Activated CD4-positive, CD25-positive, alpha-beta regulatory T cell treated with anti-CD3 and anti-CD28 coated beads, Interleukin-2, amount 50 U/mL, for 24 hours (primary cell): Measurements from ENCODE around the gene PCDHGC5.

Experiments
- ATAC-seq, 2 donors: fragments of 150-1000 bp; cut with Tn5 transposase; one replicate each; pipeline ENCODE4 v1.10.0; 2021; ENCODE audit warnings: mild to moderate bottlenecking in 1 of 2, moderate library complexity in 1 of 2

PCDHGC5 gene

GRCh38 chr5:141488591-141489561 is at the start of gene PCDHGC5:
TSS of gene PCDHGC5 (plus strand) at chr5:141489081. CDS start at chr5:141489241, 160 bp downstream.
- no peak for ATAC-seq

- no peak for ATAC-seq
Observed at GRCh38 chr5:141439411-141440141, 49.3 kb upstream of the PCDHGC5 start.

GRCh38 chr5:141440341-141440740 is 48.5 kb upstream of the PCDHGC5 start:
- no peak for ATAC-seq

- no peak for ATAC-seq
Observed at GRCh38 chr5:141441571-141442170, 47.2 kb upstream of the PCDHGC5 start.

GRCh38 chr5:141465351-141465750 is 23.5 kb upstream of the PCDHGC5 start:
- ATAC-seq = no peak

GRCh38 chr5:141475625-141476131 is 13.2 kb upstream of the PCDHGC5 start, which contains the start of gene PCDHGC3:
TSS of gene PCDHGC3 (plus strand) at chr5:141475966. CDS start at chr5:141476117, 151 bp downstream.
- ATAC-seq = peak; percentile 82 to 87

- no peak for ATAC-seq
Observed at GRCh38 chr5:141476132-141476911, 12.6 kb upstream of the PCDHGC5 start.

GRCh38 chr5:141477044-141477575 is 11.8 kb upstream of the PCDHGC5 start:
- no peak for ATAC-seq

- no peak for ATAC-seq
Observed at GRCh38 chr5:141477815-141478214, 11.1 kb upstream of the PCDHGC5 start.

- no peak for ATAC-seq
Observed at GRCh38 chr5:141478321-141478945, 10.4 kb upstream of the PCDHGC5 start.

GRCh38 chr5:141479776-141480175 is 9.1 kb upstream of the PCDHGC5 start:
- no peak for ATAC-seq

GRCh38 chr5:141483902-141484301 is 5.0 kb upstream of the PCDHGC5 start:
- no peak for ATAC-seq

- no peak for ATAC-seq
Observed at GRCh38 chr5:141484310-141484640, 4.6 kb upstream of the PCDHGC5 start.

- peak in 1 of 2 donors; percentile 30 for ATAC-seq
Observed at GRCh38 chr5:141484641-141485311, 4.1 kb upstream of the PCDHGC5 start, which contains the start of gene PCDHGC4. TSS of gene PCDHGC4 (plus strand) at chr5:141485030. CDS start at chr5:141485174, 144 bp downstream.

GRCh38 chr5:141485321-141486055 is 3.4 kb upstream of the PCDHGC5 start:
- ATAC-seq = no peak

GRCh38 chr5:141486091-141486490 is 2.8 kb upstream of the PCDHGC5 start:
- no peak for ATAC-seq

- ATAC-seq = no peak
Observed at GRCh38 chr5:141487131-141487530, 1.8 kb upstream of the PCDHGC5 start.

- ATAC-seq = no peak
Observed at GRCh38 chr5:141489841-141490240, 960 bp downstream of the PCDHGC5 start.

- no peak for ATAC-seq
Observed at GRCh38 chr5:141490271-141490670, 1.4 kb downstream of the PCDHGC5 start.

GRCh38 chr5:141490771-141491170 is 1.9 kb downstream of the PCDHGC5 start:
- no peak for ATAC-seq
